K562 (cell line): ENCODE data around the gene DROSHA. TPM values are rescaled to one million over a fixed set of nuclear protein-coding genes. Genes with fewer than 3 reads are reported as not detected.

Experiments used
- ADNP ChIP-seq: fragments of 200-800 bp; sonication (Bioruptor generic); IDR thresholded peaks from 2 replicates; pipeline ENCODE4 v1.6.1; 2016; ENCODE audit warnings: missing genetic modification characterization, missing compliant biosample characterization
- ARID1B ChIP-seq: fragments of 450-650 bp; IDR thresholded peaks from 2 replicates; pipeline ENCODE4 v1.6.1; 2016; ENCODE audit warnings: antibody characterized with exemption, mild to moderate bottlenecking, inconsistent platforms
- C11orf30 ChIP-seq: fragments of 450-650 bp; IDR thresholded peaks from 2 replicates; pipeline ENCODE4 v1.6.1; 2016; ENCODE audit warnings: low read depth, mild to moderate bottlenecking
- DDX20 ChIP-seq: fragments of 450-650 bp; IDR thresholded peaks from 2 replicates; pipeline ENCODE4 v1.6.1; 2016; ENCODE audit warnings: missing genetic modification characterization, low read depth, mild to moderate bottlenecking, missing compliant biosample characterization, moderate library complexity
- DPF2 ChIP-seq: fragments of 450-650 bp; IDR thresholded peaks from 2 replicates; pipeline ENCODE4 v1.6.1; 2016
- FOSL1 ChIP-seq: fragments of 200-800 bp; sonication (Bioruptor generic); conservative IDR thresholded peaks from 2 replicates; pipeline ENCODE4 v1.6.1; 2016; ENCODE audit warnings: missing genetic modification characterization, missing compliant biosample characterization
- FOXK2 ChIP-seq, 2 experiments: fragments of 450-650 bp; IDR thresholded peaks in 1 of 2; conservative IDR thresholded peaks in 1 of 2; 2 replicates each; pipeline ENCODE4 v1.6.1; 2016; ENCODE audit warnings: low read depth in 2 of 2, mild to moderate bottlenecking in 1 of 2
- JUND ChIP-seq, 2 experiments: IDR thresholded peaks; 2 replicates in 1 of 2; 3 replicates in 1 of 2; pipeline ENCODE4 v1.6.1; 2011; ENCODE audit warnings: borderline replicate concordance in 2 of 2, low read depth in 2 of 2, low read length in 2 of 2, improper control_type of control experiment in 1 of 2, missing biosample characterization in 1 of 2, missing genetic modification characterization in 1 of 2, missing genetic modification reagents in 1 of 2
- LEF1 ChIP-seq: fragments of 450-650 bp; IDR thresholded peaks from 2 replicates; pipeline ENCODE4 v1.6.1; 2016; ENCODE audit warnings: mild to moderate bottlenecking
- MAFF ChIP-seq: IDR thresholded peaks from 2 replicates; pipeline ENCODE4 v1.6.1; 2012; ENCODE audit warnings: low read length, improper control_type of control experiment
- MAFK ChIP-seq: IDR thresholded peaks from 2 replicates; pipeline ENCODE4 v1.6.1; 2011; ENCODE audit warnings: low read length, improper control_type of control experiment
- NFE2L1 ChIP-seq: fragments of 450-650 bp; IDR thresholded peaks from 2 replicates; pipeline ENCODE4 v1.6.1; 2016; ENCODE audit warnings: missing genetic modification characterization, low read depth, mild to moderate bottlenecking, missing compliant biosample characterization, moderate library complexity, borderline replicate concordance
- RBM25 ChIP-seq: fragments of 200-400 bp; formaldehyde crosslinking; IDR thresholded peaks from 2 replicates; pipeline ENCODE4 v1.6.1; 2018; ENCODE audit warnings: low read length, low read depth, moderate library complexity; ENCODE audit not compliant: severe bottlenecking
- SMARCA4 ChIP-seq: fragments of 450-650 bp; IDR thresholded peaks from 2 replicates; pipeline ENCODE4 v1.6.1; 2016
- SMARCA5 ChIP-seq: fragments of 450-650 bp; IDR thresholded peaks from 2 replicates; pipeline ENCODE4 v1.6.1; 2016
- SMARCC2 ChIP-seq: fragments of 450-650 bp; IDR thresholded peaks from 2 replicates; pipeline ENCODE4 v1.6.1; 2017; ENCODE audit warnings: antibody characterized with exemption, moderate library complexity, mild to moderate bottlenecking, low read depth
- SRF ChIP-seq, 2 experiments: fragments of 250-450, 450-650 bp in 1 of 2; sonication (Bioruptor Pico) in 1 of 2; sonication (generic) in 1 of 2; formaldehyde crosslinking; IDR thresholded peaks; 2 replicates each; pipeline versions ENCODE4 v1.5.0 to v1.5.1; 2020 to 2022; ENCODE audit warnings: mild to moderate bottlenecking in 1 of 2, missing genetic modification reagents in 1 of 2
- TBP ChIP-seq: optimal IDR thresholded peaks from 2 replicates; pipeline ENCODE3; 2011; ENCODE audit warnings: low read depth, low read length, improper control_type of control experiment
- TFAM ChIP-seq: fragments of 250-450 bp; sonication (Bioruptor Pico); conservative IDR thresholded peaks from 2 replicates; pipeline ENCODE4 v1.5.0; 2021; ENCODE audit warnings: mild to moderate bottlenecking, moderate library complexity
- ZKSCAN1 ChIP-seq: fragments of 150-350 bp; IDR thresholded peaks from 2 replicates; pipeline ENCODE4 v1.6.1; 2016; ENCODE audit warnings: low read depth, low read length
- ZNF134 ChIP-seq: fragments of 250-450 bp; sonication (Bioruptor Pico); conservative IDR thresholded peaks from 2 replicates; pipeline ENCODE4 v1.4.0; 2020
- ZNF316 ChIP-seq: fragments of 450-650 bp; IDR thresholded peaks from 2 replicates; pipeline ENCODE4 v1.6.1; 2016
- ZSCAN29 ChIP-seq: fragments of 450-650 bp; IDR thresholded peaks from 2 replicates; pipeline ENCODE4 v1.6.1; 2017
- polyA plus RNA-seq, 8 experiments: library from polyadenylated mRNA; depleted of rRNA in 4 of 8; stranded (reverse) in 5 of 8; unstranded in 3 of 8; fragments of >200 nt; fragmentation: Nextera tagmentation in 2 of 8; fragmentation: Illumina TruSeq in 1 of 8; extraction: Ambion mirVana in 2 of 8; extraction: Trizol in 1 of 8; gene quantifications; 2 replicates each; pipeline versions ENCODE4 v1.2.1 to v1.2.3, GENCODE V29; 2011 to 2014; ENCODE audit warnings: inconsistent platforms in 1 of 8, missing spikeins in 1 of 8
- total RNA-seq, 7 experiments: library from RNA; depleted of rRNA in 6 of 7; stranded (reverse); fragments of >200 nt in 6 of 7; fragmentation: Illumina TruSeq in 2 of 7; extraction: Trizol in 2 of 7; gene quantifications; 2 replicates each; pipeline versions ENCODE4 v1.2.1 to v1.2.3, GENCODE V29; 2011 to 2021; ENCODE audit warnings: low replicate concordance in 1 of 7
- TF ChIP-seq, protein P1 (sequence below): fragments of 450-650 bp; IDR thresholded peaks from 2 replicates; pipeline ENCODE4 v1.7.1; 2018; ENCODE audit warnings: mild to moderate bottlenecking, low read depth; ENCODE audit not compliant: partially characterized antibody

Gene DROSHA
- total and polyA plus RNA-seq, 9 of the 15 experiments (the other 6 are each of a cell fraction or from before 2014, with no cell fraction given), result 52.5 to 109 (median 68.9) TPM

DNA sequence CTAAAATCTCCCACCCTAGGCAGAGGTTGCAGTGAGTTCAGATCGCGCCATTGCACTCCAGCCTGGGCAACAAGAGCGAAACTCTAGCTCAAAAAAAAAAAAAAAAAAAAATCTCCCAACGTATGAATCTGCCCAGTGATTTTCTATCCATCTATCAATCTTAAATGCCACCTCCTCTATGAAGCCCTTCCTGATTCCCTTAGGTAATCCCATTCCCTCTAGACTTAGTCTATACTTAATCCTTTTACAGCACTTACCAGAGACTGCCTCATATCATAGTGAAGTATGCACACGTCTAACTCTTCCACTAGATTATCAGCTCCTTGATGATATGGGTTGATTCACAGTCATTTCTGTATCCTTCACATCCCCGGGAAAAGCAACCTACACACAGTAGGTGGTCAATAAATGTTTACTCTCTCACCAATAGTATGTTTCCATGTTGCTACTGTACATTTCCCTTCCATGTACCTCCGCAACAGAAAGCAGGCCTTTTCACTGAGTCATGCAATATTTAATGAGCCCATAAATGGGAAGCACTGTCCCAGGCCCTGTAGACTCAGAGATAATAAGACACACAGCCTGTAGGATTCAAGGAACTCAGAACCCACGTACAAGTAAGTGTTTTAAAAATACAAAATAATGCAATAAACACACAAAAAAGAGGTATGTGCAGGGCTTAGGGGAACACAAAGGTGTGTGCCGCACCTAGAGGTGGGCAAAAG, 1.2 kb downstream of the DROSHA start (continued):
- TF ChIP-seq ADNP (tag) (no peak), DPF2 (peak; percentile 40; the same call in 1 of the 2 replicates), TFAM (CRISPR knock-in tag) (no peak), FOXK2 (conservative IDR thresholded peaks at IDR 0.05 in 1 of 2, IDR thresholded peaks at IDR 0.05 in 1 of 2; ENCODE audit: low read depth in 2 of 2) (peak in 1 of 2 experiments; percentile 33; a peak in 1 of 4 replicates), SMARCA4 (peak; percentile 43; the same call in 1 of the 2 replicates), SMARCA5 (0 out of 2 replicates have a peak, but pooled peaks have one; percentile 69), ZNF134 (CRISPR knock-in tag) (no peak), LEF1 (peak; percentile 47; the same call in 1 of the 2 replicates), DDX20 (no peak), ARID1B (0 out of 2 replicates have a peak, but pooled peaks have one; percentile 30), MAFF (peak; percentile 50; the same call in 1 of the 2 replicates), ZNF316 (peak; percentile 84), TBP (peak; percentile 24), ZKSCAN1 (peak; percentile 87), FOSL1 (0 out of 2 replicates have a peak, but pooled peaks have one; percentile 15), JUND (IDR thresholded peaks at IDR 0.05; ENCODE audit: borderline replicate concordance, low read depth, low read length) (peak; percentile 15; the same call in 1 of the 2 replicates), JUND (tag; IDR thresholded peaks at IDR 0.05; ENCODE audit: borderline replicate concordance, low read depth, low read length) (no peak), ZSCAN29 (no peak), SMARCC2 (0 out of 2 replicates have a peak, but pooled peaks have one; percentile 30), RBM25 (peak; percentile 24), C11orf30 (peak; percentile 74), SRF (CRISPR knock-in tag; IDR thresholded peaks at IDR 0.05) (peak in 1 of 2 experiments; percentile 85; a peak in 2 of 4 replicates), MAFK (peak; percentile 71), NFE2L1 (tag) (peak; percentile 14; the same call in 1 of the 2 replicates)
- TF ChIP-seq, protein P1, sequence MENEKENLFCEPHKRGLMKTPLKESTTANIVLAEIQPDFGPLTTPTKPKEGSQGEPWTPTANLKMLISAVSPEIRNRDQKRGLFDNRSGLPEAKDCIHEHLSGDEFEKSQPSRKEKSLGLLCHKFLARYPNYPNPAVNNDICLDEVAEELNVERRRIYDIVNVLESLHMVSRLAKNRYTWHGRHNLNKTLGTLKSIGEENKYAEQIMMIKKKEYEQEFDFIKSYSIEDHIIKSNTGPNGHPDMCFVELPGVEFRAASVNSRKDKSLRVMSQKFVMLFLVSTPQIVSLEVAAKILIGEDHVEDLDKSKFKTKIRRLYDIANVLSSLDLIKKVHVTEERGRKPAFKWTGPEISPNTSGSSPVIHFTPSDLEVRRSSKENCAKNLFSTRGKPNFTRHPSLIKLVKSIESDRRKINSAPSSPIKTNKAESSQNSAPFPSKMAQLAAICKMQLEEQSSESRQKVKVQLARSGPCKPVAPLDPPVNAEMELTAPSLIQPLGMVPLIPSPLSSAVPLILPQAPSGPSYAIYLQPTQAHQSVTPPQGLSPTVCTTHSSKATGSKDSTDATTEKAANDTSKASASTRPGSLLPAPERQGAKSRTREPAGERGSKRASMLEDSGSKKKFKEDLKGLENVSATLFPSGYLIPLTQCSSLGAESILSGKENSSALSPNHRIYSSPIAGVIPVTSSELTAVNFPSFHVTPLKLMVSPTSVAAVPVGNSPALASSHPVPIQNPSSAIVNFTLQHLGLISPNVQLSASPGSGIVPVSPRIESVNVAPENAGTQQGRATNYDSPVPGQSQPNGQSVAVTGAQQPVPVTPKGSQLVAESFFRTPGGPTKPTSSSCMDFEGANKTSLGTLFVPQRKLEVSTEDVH, result no peak
